GM12891 (cell line): ENCODE data around the gene MARCHF3.

Source experiments
- DNase-seq: peaks from one replicate; pipeline ENCODE4 v3.0.0; 2011; ENCODE audit warnings: low spot score; ENCODE audit not compliant: insufficient read length
- FAIRE-seq: peaks from 2 replicates; lab custom pipeline; 2011; peaks lifted over from hg19 to GRCh38; lab: Jason Lieb, UNC
- PAX5 ChIP-seq: IDR thresholded peaks from 2 replicates; pipeline ENCODE4 v1.6.1; 2011; ENCODE audit warnings: low read length, moderate library complexity, mild to moderate bottlenecking; ENCODE audit not compliant: insufficient read depth, severe bottlenecking
- POLR2A ChIP-seq: IDR thresholded peaks from 2 replicates; pipeline ENCODE4 v1.6.1; 2011; ENCODE audit warnings: low read depth, low read length, control low read depth
- POLR2AphosphoS5 ChIP-seq: IDR thresholded peaks from 2 replicates; pipeline ENCODE4 v1.6.1; 2011; ENCODE audit warnings: low read depth, low read length, control low read depth
- POU2F2 ChIP-seq: IDR thresholded peaks from 2 replicates; pipeline ENCODE4 v1.6.1; 2011; ENCODE audit warnings: low read depth, mild to moderate bottlenecking, control low read depth, low read length, moderate library complexity
- SPI1 ChIP-seq: IDR thresholded peaks from 2 replicates; pipeline ENCODE4 v1.6.1; 2011; ENCODE audit warnings: low read depth, low read length, control low read depth
- TAF1 ChIP-seq: IDR thresholded peaks from 2 replicates; pipeline ENCODE4 v1.6.1; 2011; ENCODE audit warnings: low read depth, low read length, control low read depth

The MARCHF3 gene

DNA sequence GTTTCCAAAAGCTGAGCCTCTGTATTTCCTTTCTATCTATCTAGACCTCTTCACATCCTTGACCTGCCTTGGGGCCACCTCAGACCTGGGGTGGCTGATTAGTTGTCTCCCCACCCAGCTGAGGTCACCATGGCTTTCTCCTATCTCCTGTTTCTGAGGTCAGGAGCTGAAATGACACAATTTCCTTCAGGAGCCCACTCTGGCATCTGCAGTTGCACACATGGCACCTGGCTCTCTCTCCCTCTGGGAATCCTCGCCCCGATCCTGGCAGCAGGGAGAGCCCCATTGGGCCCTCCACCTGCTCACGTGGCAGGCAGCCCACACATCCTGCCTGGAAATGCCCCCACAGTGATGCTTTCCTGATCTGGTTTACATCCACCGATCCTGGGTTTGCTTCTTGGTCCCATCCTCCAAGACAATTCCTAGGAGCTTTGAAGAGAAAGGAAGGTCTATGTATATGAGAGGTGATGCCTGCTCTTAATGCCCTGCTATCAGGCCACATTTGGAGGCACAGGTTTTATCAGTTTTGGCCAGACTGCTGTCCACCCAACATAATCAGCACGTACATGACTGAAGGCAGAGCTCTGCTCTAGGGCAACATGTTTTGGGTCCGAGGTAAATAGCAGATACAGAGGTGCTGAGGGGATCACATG lies 53.7 kb downstream of the MARCHF3 start:
- TF ChIP-seq PAX5 (no peak), SPI1 (no peak), TAF1 (no peak), POLR2A (no peak), POLR2AphosphoS5 (no peak), POU2F2 (no peak)
- FAIRE-seq (no peak), DNase-seq (no peak)

DNA sequence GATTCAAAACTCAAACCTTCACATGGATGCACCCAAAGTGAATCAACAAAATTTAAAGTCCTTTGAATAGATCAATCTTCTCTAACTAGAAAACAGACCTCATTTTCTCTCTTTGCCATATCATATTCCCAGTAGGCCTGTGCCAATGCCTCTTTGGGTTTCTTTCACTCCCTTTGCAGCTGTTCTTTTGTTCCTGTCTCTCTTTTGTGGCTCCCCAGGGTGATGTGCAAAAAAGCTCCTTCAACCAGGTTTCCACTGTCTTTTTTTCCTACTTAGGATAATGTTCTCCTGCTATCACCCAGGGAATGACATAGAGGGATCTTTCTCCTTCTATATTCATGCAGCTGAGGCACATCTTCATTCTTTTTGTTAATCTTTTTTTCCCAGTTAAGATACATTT lies 54.6 kb downstream of the MARCHF3 start:
- no peak for TF ChIP-seq POU2F2
- no peak for TF ChIP-seq PAX5
- TF ChIP-seq TAF1, result no peak
- TF ChIP-seq POLR2A, result no peak
- no peak for TF ChIP-seq POLR2AphosphoS5
- no peak for TF ChIP-seq SPI1
- no peak for FAIRE-seq

DNA sequence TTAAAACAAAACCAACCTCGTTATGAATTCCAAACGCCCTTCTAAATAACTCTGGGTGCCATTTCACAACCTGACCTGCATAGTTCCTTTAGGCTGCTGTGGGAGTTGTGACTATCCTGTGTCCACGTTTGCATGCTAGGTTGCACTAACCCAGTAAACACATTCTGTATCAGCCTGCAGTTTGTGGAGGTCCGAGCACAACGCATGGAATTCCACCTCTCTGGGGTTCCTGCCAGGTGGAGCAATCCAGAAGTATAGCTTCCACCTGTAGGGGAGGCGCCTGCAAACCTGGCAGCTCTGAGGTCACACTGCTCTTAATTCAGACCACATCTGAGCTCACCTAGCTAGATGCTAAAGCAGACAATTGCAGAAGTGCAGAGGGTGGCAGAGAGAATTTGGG lies 57.2 kb downstream of the MARCHF3 start:
- DNase-seq, result no peak
- peak; percentile 49; the same call in 1 of the 2 replicates for TF ChIP-seq SPI1
- TF ChIP-seq PAX5, result no peak
- FAIRE-seq, result peak; percentile 74

More for the DNA sequence above, 54.6 kb downstream of the MARCHF3 start:
- DNase-seq, result no peak

DNA sequence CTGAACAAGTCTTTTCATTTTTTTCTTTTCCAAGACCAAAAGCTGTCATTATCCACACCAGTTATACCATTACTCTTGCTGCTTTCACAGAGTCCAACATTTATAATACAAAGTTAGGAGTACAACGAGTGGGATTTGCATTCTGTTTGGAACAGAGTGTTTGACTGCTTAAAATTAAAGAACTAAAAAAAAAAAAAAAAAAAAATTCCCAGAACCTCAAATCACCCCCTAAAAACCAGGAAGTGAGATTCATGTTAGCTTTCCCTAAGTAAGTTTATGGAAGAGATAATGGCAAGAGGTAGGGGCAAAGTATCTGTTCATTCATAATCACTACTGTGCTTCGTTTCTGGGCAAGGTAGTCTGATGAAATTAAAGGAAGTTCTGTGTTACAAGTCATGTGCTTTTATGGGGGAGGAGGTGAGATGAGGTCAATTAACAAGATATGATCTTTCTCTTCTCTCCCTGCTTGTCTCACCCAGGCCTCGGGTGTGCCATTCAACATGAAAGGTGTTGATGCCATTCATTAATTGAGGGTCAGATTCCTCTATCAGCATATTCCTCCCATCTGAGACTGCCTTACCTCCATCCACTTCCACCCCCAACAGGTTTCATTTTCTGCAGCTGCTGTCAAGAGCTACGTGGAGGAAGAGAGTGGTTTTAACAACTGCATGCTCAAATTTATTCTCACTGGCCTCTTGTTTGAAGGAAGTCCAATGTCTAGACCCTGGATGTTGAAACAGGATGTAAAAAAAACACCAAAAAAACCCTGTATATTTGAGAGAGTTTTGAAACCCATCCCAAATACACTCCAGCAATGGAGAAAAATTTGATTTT lies 58.1 kb downstream of the MARCHF3 start:
- TF ChIP-seq POLR2A, result no peak
- TF ChIP-seq TAF1, result no peak; the same call in 1 of the 2 replicates
- no peak for TF ChIP-seq PAX5
- no peak for TF ChIP-seq POU2F2
- DNase-seq, result peak; percentile 34
- FAIRE-seq, result peak; percentile 95

DNA sequence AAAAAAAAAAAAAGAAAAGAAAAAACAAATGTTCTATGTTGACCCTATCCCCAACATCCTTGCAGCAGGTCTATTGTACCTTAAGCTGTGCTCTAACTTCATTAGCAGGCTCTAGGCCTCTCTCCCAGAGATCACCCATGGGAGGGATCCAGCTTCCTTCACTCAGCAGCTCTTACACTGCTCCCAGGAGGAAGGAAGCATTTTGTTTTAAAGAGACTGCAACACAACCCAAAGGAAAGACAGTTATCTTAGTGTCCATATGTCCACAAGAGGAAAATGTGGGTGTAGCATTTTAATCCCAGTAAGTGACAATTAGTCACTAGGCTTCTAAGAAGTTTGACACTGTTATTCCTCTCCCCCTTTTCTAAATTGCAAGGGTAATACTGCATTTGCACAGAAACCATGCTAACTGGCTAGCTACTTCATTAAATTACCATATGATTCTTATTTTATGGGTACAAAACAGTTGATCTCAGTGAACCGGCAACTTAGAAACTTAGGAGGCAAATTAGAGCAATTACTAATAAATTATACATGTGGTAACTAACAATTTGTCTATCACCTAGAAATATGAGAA lies 58.8 kb downstream of the MARCHF3 start:
- no peak for FAIRE-seq
- DNase-seq, result no peak
- TF ChIP-seq POU2F2 (no peak), TAF1 (no peak), POLR2AphosphoS5 (no peak), POLR2A (no peak), SPI1 (no peak), PAX5 (no peak)

DNA sequence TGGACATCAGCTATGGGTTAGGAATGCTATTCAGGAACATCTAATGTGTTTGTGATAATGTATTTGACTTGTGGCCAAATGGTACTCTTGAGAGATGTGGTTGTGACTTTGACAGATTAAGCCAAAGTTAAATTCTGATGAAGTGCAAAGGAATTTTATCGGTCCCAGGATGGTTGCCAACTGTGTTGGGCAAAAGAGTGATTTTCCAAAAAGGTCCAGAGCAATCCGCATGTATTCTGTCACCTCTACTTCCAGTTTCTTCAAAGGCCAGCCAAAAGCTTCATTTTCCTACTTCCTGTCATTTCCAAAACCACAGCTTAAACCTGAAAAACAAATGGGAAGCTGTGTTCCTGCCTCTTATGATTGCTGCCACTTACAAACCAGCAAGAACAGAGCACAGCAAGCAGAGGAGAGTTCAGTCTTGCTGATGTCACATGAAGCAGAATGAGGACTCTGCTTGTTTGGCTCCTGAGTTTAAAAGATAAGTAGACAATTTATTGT lies 59.8 kb downstream of the MARCHF3 start:
- FAIRE-seq (peak; percentile 74), DNase-seq (no peak)
- TF ChIP-seq TAF1 (no peak), SPI1 (no peak), POU2F2 (no peak), PAX5 (no peak), POLR2A (no peak), POLR2AphosphoS5 (no peak)

DNA sequence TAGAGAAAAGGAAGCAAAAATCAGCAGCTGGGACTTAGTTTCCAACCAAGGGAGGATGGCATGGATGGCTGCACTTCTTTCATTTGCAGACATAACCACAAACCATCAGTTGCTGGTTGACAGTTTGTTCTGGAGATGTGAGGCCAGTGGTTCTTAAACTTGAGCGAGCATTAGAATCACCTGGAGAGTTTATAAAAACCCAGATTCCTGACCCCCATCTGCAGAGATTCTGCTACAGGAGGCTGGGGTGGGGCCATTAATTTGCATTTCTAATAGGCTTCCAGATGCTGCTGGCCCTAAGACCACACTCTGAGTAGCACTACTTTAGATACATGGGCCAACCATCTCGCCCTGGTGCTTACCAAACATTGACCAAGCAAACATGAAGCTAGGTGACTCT lies 60.8 kb downstream of the MARCHF3 start:
- DNase-seq (no peak), FAIRE-seq (peak; percentile 69)
- TF ChIP-seq PAX5, result peak; percentile 94
- TF ChIP-seq POU2F2, result peak; percentile 58; the same call in 1 of the 2 replicates
- TF ChIP-seq SPI1, result no peak

DNA sequence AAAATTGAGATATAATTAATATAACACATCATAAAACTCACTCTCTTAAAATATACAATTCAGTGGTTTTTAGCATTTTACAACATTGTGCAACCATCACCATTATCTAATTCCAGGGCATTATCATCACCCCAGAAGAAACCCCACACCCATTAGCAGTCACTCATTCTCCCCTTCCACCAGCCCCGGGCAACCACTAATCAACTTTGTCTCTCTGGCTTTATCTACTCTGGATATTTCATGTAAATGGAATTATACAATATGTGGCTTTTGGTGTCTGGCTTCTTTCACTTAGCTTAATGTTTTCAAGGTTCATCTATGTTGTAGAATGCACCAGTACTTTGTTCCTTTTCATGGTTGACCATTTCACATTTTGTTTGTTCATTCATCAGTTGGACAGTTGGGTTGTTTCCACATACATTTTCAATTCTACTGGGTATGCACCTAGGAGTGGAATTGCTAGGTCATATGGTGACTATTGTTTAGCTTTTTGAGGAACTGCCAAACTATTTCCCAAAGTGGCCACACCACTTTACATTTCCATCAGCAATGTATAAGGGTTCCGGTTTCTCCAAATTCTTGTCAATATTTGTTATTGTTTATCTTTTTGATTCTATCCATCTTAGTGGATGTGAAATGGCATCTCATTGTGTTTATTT lies 62.4 kb downstream of the MARCHF3 start:
- no peak for TF ChIP-seq PAX5
- TF ChIP-seq TAF1, result no peak
- peak; percentile 40 for TF ChIP-seq SPI1
- TF ChIP-seq POLR2AphosphoS5, result no peak
- TF ChIP-seq POLR2A, result no peak
- FAIRE-seq (no peak), DNase-seq (no peak)

DNA sequence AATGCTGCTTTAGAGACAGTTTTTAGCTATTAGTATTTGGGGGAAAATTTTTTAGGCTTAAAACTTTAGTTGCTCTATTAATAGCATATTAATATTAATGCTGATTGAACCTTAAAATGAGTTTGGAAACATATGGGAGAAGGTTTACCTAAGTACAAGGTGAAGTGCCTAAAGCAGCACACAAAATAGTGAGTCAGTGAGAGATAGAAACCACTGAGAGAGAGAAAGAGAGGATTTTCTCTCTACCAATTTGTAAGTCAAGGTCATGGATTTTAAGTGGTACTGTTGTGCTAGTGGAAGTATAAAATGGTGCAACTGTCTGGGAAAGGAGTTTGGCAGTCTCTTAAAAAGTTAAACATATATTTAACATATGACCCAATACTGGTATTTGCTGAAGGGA lies 64.9 kb downstream of the MARCHF3 start:
- TF ChIP-seq TAF1 (no peak), PAX5 (no peak), POLR2A (no peak), POLR2AphosphoS5 (no peak), POU2F2 (no peak), SPI1 (no peak)
- DNase-seq (no peak), FAIRE-seq (no peak)
